GM12878 (cell line): Measurements from ENCODE around the gene WFDC6. TPM values are rescaled to one million over a fixed set of nuclear protein-coding genes. Genes with fewer than 3 reads are reported as not detected.

Source experiments
- ATAC-seq: fragments of 200-7000 bp; cut with Tn5 transposase; 3 replicates; pipeline ENCODE4 v1.9.1; 2020; ENCODE audit warnings: mild to moderate bottlenecking, moderate library complexity
- BruUV-seq: library from RNA; stranded (reverse); fragments of 400-500 nt; replicated peaks from 2 replicates; lab custom pipeline; 2021; lab: Mats Ljungman, UMichigan
- CTCF ChIA-PET: fragments of 300-600 bp; sonication (Branson Sonifier 250); formaldehyde crosslinking; extraction: SDS; loops from one replicate; lab custom pipeline; 2021; ENCODE audit warnings: inconsistent platforms; lab: Yijun Ruan, JAX
- POLR2A ChIA-PET: fragments of 350-600 bp; formaldehyde crosslinking; extraction: SDS; loops from one replicate; lab custom pipeline; 2021; ENCODE audit warnings: inconsistent platforms; lab: Charles Lee
- RAD21 ChIA-PET: fragments of 300-600 bp; sonication (Branson Sonifier 250); formaldehyde crosslinking; loops from one replicate; lab custom pipeline; 2023; ENCODE audit warnings: antibody characterized with exemption; ENCODE audit not compliant: unreplicated experiment; lab: Charles Lee
- SMC1A ChIA-PET: fragments of 300-600 bp; sonication (Branson Sonifier 250); formaldehyde crosslinking; loops from one replicate; lab custom pipeline; 2023; ENCODE audit not compliant: unreplicated experiment, uncharacterized antibody; lab: Charles Lee
- DNase-seq: peaks from one replicate; pipeline ENCODE4 v3.0.0-alpha.2; 2011; ENCODE audit warnings: low read depth, low spot score
- FAIRE-seq: peaks from 3 replicates; lab custom pipeline; 2011; peaks lifted over from hg19 to GRCh38; lab: Jason Lieb, UNC
- H2AFZ ChIP-seq: 2 replicates; pipeline ENCODE4 v1.6.0; 2011; ENCODE audit warnings: low read depth, low read length, control low read depth; ENCODE audit not compliant: control insufficient read depth
- H3K27ac ChIP-seq: 2 replicates; pipeline ENCODE4 v1.5.1; 2011; ENCODE audit warnings: control low read depth; ENCODE audit not compliant: control insufficient read depth, insufficient read depth
- H3K27me3 ChIP-seq, 2 experiments: replicated peaks in 1 of 2; 2 replicates each; pipeline versions ENCODE4 v1.6.0 to v1.6.1; 2011; ENCODE audit warnings: low read length in 1 of 2; ENCODE audit not compliant: control insufficient read depth in 2 of 2, insufficient read depth in 2 of 2
- H3K36me3 ChIP-seq, 2 experiments: 2 replicates each; pipeline ENCODE4 v1.5.1; 2011; ENCODE audit warnings: low read length in 1 of 2; ENCODE audit not compliant: control insufficient read depth in 2 of 2, insufficient read depth in 2 of 2
- H3K4me1 ChIP-seq: 2 replicates; pipeline ENCODE4 v1.6.1; 2011; ENCODE audit warnings: mild to moderate bottlenecking, low read length, moderate library complexity, mixed read lengths; ENCODE audit not compliant: control insufficient read depth, insufficient read depth
- H3K4me2 ChIP-seq: 2 replicates; pipeline ENCODE4 v1.6.0; 2011; ENCODE audit warnings: control low read depth; ENCODE audit not compliant: control insufficient read depth, insufficient read depth
- H3K4me3 ChIP-seq: fragments of 200-600 bp; sonication (generic); 2 replicates; pipeline ENCODE4 v1.5.1; 2016
- H3K79me2 ChIP-seq: 2 replicates; pipeline ENCODE4 v1.6.0; 2011; ENCODE audit warnings: low read length; ENCODE audit not compliant: control insufficient read depth, insufficient read depth
- H3K9ac ChIP-seq: 2 replicates; pipeline ENCODE4 v1.8.0; 2011; ENCODE audit warnings: low read length, control low read depth, mixed read lengths; ENCODE audit not compliant: control insufficient read depth, insufficient read depth
- H3K9me3 ChIP-seq: replicated peaks from 3 replicates; pipeline ENCODE4 v1.5.1; 2011; ENCODE audit warnings: mild to moderate bottlenecking, low read length; ENCODE audit not compliant: control insufficient read depth, insufficient read depth
- H4K20me1 ChIP-seq: 2 replicates; pipeline ENCODE4 v1.6.0; 2011; ENCODE audit not compliant: control insufficient read depth, insufficient read depth
- BACH1 ChIP-seq: fragments of 450-650 bp; IDR thresholded peaks from 2 replicates; pipeline ENCODE4 v1.6.1; 2017; ENCODE audit warnings: mild to moderate bottlenecking, borderline replicate concordance
- BHLHE40 ChIP-seq, 2 experiments: fragments of 450-650 bp in 1 of 2; IDR thresholded peaks; 2 replicates each; pipeline ENCODE4 v1.6.1; 2011 to 2017; ENCODE audit warnings: low read depth in 2 of 2, borderline replicate concordance in 1 of 2, improper control_type of control experiment in 1 of 2, low read length in 1 of 2, mild to moderate bottlenecking in 1 of 2
- DPF2 ChIP-seq: fragments of 450-650 bp; IDR thresholded peaks from 2 replicates; pipeline ENCODE4 v1.6.1; 2017; ENCODE audit warnings: mild to moderate bottlenecking
- GABPA ChIP-seq: IDR thresholded peaks from 2 replicates; pipeline ENCODE4 v1.6.1; 2014; ENCODE audit warnings: antibody characterized with exemption, low read depth, mild to moderate bottlenecking, inconsistent platforms
- IKZF1 ChIP-seq: fragments of 450-650 bp; conservative IDR thresholded peaks from 2 replicates; pipeline ENCODE4 v1.6.1; 2017; ENCODE audit warnings: antibody characterized with exemption, mild to moderate bottlenecking
- IKZF2 ChIP-seq, 2 experiments: fragments of 450-650 bp; IDR thresholded peaks; 2 replicates each; pipeline ENCODE4 v1.6.1; 2017; ENCODE audit warnings: mild to moderate bottlenecking in 2 of 2, moderate library complexity in 2 of 2
- IRF4 ChIP-seq: IDR thresholded peaks from 2 replicates; pipeline ENCODE4 v1.6.1; 2011; ENCODE audit warnings: low read depth, low read length
- JUNB ChIP-seq: IDR thresholded peaks from 2 replicates; pipeline ENCODE4 v1.6.1; 2016; ENCODE audit warnings: antibody characterized with exemption, mild to moderate bottlenecking
- KDM1A ChIP-seq: fragments of 200-600 bp; sonication (generic); IDR thresholded peaks from 2 replicates; pipeline ENCODE4 v1.6.1; 2016; ENCODE audit warnings: borderline replicate concordance
- KLF5 ChIP-seq: fragments of 450-650 bp; IDR thresholded peaks from 2 replicates; pipeline ENCODE4 v1.6.1; 2014; ENCODE audit warnings: mild to moderate bottlenecking; ENCODE audit not compliant: partially characterized antibody
- LARP7 ChIP-seq: fragments of 450-650 bp; IDR thresholded peaks from 2 replicates; pipeline ENCODE4 v1.6.1; 2017; ENCODE audit warnings: mild to moderate bottlenecking
- MEF2A ChIP-seq: IDR thresholded peaks from 2 replicates; pipeline ENCODE4 v1.6.1; 2011; ENCODE audit warnings: low read depth, mild to moderate bottlenecking, low read length, moderate library complexity; ENCODE audit not compliant: insufficient read depth
- MTA3 ChIP-seq: IDR thresholded peaks from 2 replicates; pipeline ENCODE4 v1.6.1; 2012; ENCODE audit warnings: low read length, inconsistent platforms, borderline replicate concordance
- NFIC ChIP-seq: IDR thresholded peaks from 2 replicates; pipeline ENCODE4 v1.6.1; 2012; ENCODE audit warnings: low read depth, mild to moderate bottlenecking, inconsistent platforms, low read length, moderate library complexity
- NR2C2 ChIP-seq: IDR thresholded peaks from 2 replicates; pipeline ENCODE4 v1.6.1; 2011; ENCODE audit warnings: borderline replicate concordance, low read depth; ENCODE audit not compliant: control insufficient read depth, insufficient read length
- NR2F1 ChIP-seq: fragments of 450-650 bp; conservative IDR thresholded peaks from 2 replicates; pipeline ENCODE4 v1.6.1; 2017; ENCODE audit warnings: mild to moderate bottlenecking
- USF2 ChIP-seq: IDR thresholded peaks from 2 replicates; pipeline ENCODE4 v1.6.1; 2011; ENCODE audit warnings: low read depth, low read length, improper control_type of control experiment, borderline replicate concordance
- WRNIP1 ChIP-seq: IDR thresholded peaks from 2 replicates; pipeline ENCODE4 v1.6.1; 2011; ENCODE audit warnings: low read depth, low read length, improper control_type of control experiment, borderline replicate concordance
- ZNF217 ChIP-seq: fragments of 450-650 bp; IDR thresholded peaks from 2 replicates; pipeline ENCODE4 v1.6.1; 2017; ENCODE audit warnings: antibody characterized with exemption, mild to moderate bottlenecking
- ZNF274 ChIP-seq: IDR thresholded peaks from one replicate; pipeline ENCODE4 v1.8.0; 2011; ENCODE audit not compliant: insufficient read length, insufficient read depth
- ZSCAN29 ChIP-seq: fragments of 450-650 bp; IDR thresholded peaks from 2 replicates; pipeline ENCODE4 v1.6.1; 2017; ENCODE audit warnings: mild to moderate bottlenecking, moderate library complexity
- WGBS: methylation state at CpG from one replicate; pipeline ENCODE4 v1.1.6; 2016; ENCODE audit warnings: low lambda C conversion rate; ENCODE audit not compliant: insufficient replicate concordance, insufficient coverage; ENCODE audit errors: missing lambda C conversion rate; 5-methylcytosine and 5-hydroxymethylcytosine counted together
- in situ Hi-C: fragments of 300-500 bp; cut with MboI; formaldehyde crosslinking; loops from 9 replicates; pipeline ENCODE4 v1.14.3; 2018; ENCODE audit warnings: mixed read lengths
- intact Hi-C: fragments of 100-400 bp; cut with micrococcal nuclease; formaldehyde crosslinking; loops from one replicate; pipeline ENCODE4 v1.14.2; 2022; ENCODE audit not compliant: unreplicated experiment
- polyA plus RNA-seq, 11 experiments: library from polyadenylated mRNA; depleted of rRNA in 4 of 11; unstranded in 6 of 11; stranded (reverse) in 5 of 11; fragments of >200 nt; fragmentation: Nextera tagmentation in 4 of 11; fragmentation: Illumina TruSeq in 1 of 11; extraction: Ambion mirVana in 4 of 11; extraction: Trizol in 1 of 11; gene quantifications; 1 replicate in 1 of 11; 2 replicates in 10 of 11; pipeline versions ENCODE4 v1.2.1 to v1.2.3, GENCODE V29; 2011 to 2016; ENCODE audit warnings: inconsistent platforms in 2 of 11, missing spikeins in 2 of 11, low read depth in 1 of 11
- total RNA-seq, 4 experiments: library from RNA; depleted of rRNA in 3 of 4; stranded (reverse); fragments of >200 nt in 3 of 4; fragmentation: Illumina TruSeq in 1 of 4; extraction: Trizol in 1 of 4; gene quantifications; 2 replicates each; pipeline versions ENCODE4 v1.2.1 to v1.2.3, GENCODE V29; 2013 to 2021
- TF ChIP-seq, protein P1 (sequence below): fragments of 450-650 bp; IDR thresholded peaks from 2 replicates; pipeline ENCODE4 v1.6.1; 2016; ENCODE audit warnings: mild to moderate bottlenecking

Gene WFDC6
- total and polyA plus RNA-seq, 10 of the 15 experiments (the other 5 are each of a cell fraction or from before 2014, with no cell fraction given), result not detected

DNA sequence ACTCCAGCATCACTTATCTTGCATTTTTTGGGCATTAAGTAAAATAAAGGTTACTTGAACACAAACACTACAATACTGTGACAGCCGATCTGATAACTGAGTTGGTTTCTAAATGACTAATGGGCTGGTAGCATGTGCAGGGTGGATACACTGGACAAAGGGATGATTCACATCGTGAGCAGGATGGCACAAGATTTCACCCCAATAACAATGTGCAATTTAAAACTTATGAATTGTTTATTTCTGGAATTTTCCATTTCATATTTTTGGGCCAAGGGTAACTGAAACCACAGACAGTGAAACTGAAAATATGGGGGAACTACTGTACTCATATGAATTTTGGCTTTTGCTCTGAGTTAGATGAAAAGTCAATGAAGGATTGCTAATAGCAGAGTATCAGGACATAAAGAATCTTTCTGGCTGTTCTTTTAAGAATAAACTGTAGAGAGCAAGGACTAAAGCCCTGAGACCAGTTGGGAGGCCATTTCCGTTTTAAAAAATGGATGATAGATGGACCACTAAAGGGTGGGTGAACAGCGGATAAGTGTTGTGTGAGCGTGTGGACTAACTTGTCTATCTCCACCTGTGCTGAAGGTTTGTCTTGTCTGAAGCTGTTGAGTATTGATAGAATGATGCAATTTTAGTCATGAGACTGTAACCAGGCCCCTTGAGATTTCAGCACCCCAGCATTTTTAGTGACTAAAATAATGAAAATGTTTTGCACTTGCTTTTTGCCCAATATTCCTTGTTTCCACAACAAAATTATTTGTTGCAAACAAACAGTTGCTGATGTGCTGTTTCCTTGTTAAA lies 32.1 kb downstream of the WFDC6 start:
- ChIA-PET CTCF (no interaction called here), RAD21 (no interaction called here), SMC1A (no interaction called here), POLR2A (no interaction called here)
- FAIRE-seq, result peak; percentile 54
- BruUV-seq, result no TSS peak
- H3K79me2 ChIP-seq, result no peaks in the 10 kb centered on the region
- no peaks in the 10 kb centered on the region for H3K36me3 ChIP-seq
- peak; percentile 17 for DNase-seq
- H3K4me1 ChIP-seq, result peaks cover 5% of the 10 kb centered on the region
- no peaks in the 10 kb centered on the region; the same call in 2 of the 3 replicates for H3K9me3 ChIP-seq
- no peaks in the 10 kb centered on the region for H4K20me1 ChIP-seq
- H3K9ac ChIP-seq, result no peak overlapping the region
- 20% methylated on average over 5 of the region's 5 CpGs for WGBS
- H3K27me3 ChIP-seq, result peaks cover 0 to 2% of the 10 kb centered on the region in 2 experiments; a peak in 1 of 4 replicates
- peak; percentile 85 for ATAC-seq
- in situ Hi-C loops, result no loop called here
- H3K27ac ChIP-seq, result no peak overlapping the region
- no peak for TF ChIP-seq ZNF274
- TF ChIP-seq IKZF2 (IDR thresholded peaks at IDR 0.05), result peak; percentile 18 to 26; a peak in 1 of 4 replicates
- peak; percentile 73 for TF ChIP-seq JUNB
- peak; percentile 58; the same call in 1 of the 2 replicates for TF ChIP-seq IRF4
- no peak for TF ChIP-seq BACH1
- TF ChIP-seq ZSCAN29, result no peak
- TF ChIP-seq USF2, result no peak
- TF ChIP-seq IKZF1, result 0 out of 2 replicates have a peak, but pooled peaks have one; percentile 19
- TF ChIP-seq NR2C2, result no peak
- 0 out of 2 replicates have a peak, but pooled peaks have one; percentile 24 for TF ChIP-seq NFIC
- TF ChIP-seq, protein P1, sequence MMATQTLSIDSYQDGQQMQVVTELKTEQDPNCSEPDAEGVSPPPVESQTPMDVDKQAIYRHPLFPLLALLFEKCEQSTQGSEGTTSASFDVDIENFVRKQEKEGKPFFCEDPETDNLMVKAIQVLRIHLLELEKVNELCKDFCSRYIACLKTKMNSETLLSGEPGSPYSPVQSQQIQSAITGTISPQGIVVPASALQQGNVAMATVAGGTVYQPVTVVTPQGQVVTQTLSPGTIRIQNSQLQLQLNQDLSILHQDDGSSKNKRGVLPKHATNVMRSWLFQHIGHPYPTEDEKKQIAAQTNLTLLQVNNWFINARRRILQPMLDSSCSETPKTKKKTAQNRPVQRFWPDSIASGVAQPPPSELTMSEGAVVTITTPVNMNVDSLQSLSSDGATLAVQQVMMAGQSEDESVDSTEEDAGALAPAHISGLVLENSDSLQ, result no peak
- TF ChIP-seq KLF5, result no peak
- TF ChIP-seq NR2F1, result no peak
- no peak for TF ChIP-seq MTA3
- no peak for TF ChIP-seq ZNF217
- TF ChIP-seq WRNIP1, result no peak
- TF ChIP-seq BHLHE40 (IDR thresholded peaks at IDR 0.05; ENCODE audit: borderline replicate concordance in 1 of 2, low read depth in 2 of 2, low read length in 1 of 2), result peak; percentile 18 to 49; a peak in 1 of 4 replicates
- no peak for TF ChIP-seq MEF2A
- TF ChIP-seq DPF2, result 0 out of 2 replicates have a peak, but pooled peaks have one; percentile 27
- no peak for TF ChIP-seq LARP7
- no peak for TF ChIP-seq KDM1A
- TF ChIP-seq GABPA, result no peak
- intact Hi-C loops, result no loop called here
- no peak overlapping the region for H3K4me3 ChIP-seq
- no peak overlapping the region; the same call in 1 of the 2 replicates for H3K4me2 ChIP-seq
- H2AFZ ChIP-seq, result no peak overlapping the region
